Nephron progenitor cell (in vitro differentiated cells): Measurements from ENCODE around the gene PBRM1.

Source experiments
- DNase-seq: peaks from one replicate; pipeline ENCODE4 v3.0.0; 2021
- H3K27ac Mint-ChIP-seq: 2 replicates; pipeline ENCODE4 v1.8.0; 2021; ENCODE audit warnings: mild to moderate bottlenecking, moderate library complexity, mixed read lengths
- H3K27me3 Mint-ChIP-seq: 2 replicates; pipeline ENCODE4 v1.8.0; 2021; ENCODE audit warnings: mild to moderate bottlenecking, low read depth, mixed read lengths; ENCODE audit not compliant: poor library complexity
- H3K36me3 Mint-ChIP-seq: 2 replicates; pipeline ENCODE4 v1.8.0; 2021; ENCODE audit warnings: low read depth, mixed read lengths
- H3K4me1 Mint-ChIP-seq: 2 replicates; pipeline ENCODE4 v1.8.0; 2021; ENCODE audit warnings: mixed read lengths
- H3K4me3 Mint-ChIP-seq: 2 replicates; pipeline ENCODE4 v1.8.0; 2021; ENCODE audit warnings: mild to moderate bottlenecking, moderate library complexity, mixed read lengths
- H3K9me3 Mint-ChIP-seq: 2 replicates; pipeline ENCODE4 v1.8.0; 2021; ENCODE audit warnings: mild to moderate bottlenecking, moderate library complexity, mixed read lengths
- CTCF ChIP-seq: fragments of 200-600 bp; sonication (generic); IDR thresholded peaks from 2 replicates; pipeline ENCODE4 v1.5.0; 2021; ENCODE audit warnings: antibody characterized with exemption

PBRM1 gene

GRCh38 chr3:52695798-52696671, 10.3 kb upstream of the PBRM1 start:
- no peak for TF ChIP-seq CTCF
- peak overlapping the region; percentile 47 for H3K27ac Mint-ChIP-seq
- no peak overlapping the region for H3K4me3 Mint-ChIP-seq
- peaks cover 51% of the 10 kb centered on the region for H3K36me3 Mint-ChIP-seq
- no peaks in the 10 kb centered on the region for H3K27me3 Mint-ChIP-seq
- H3K4me1 Mint-ChIP-seq: no peaks in the 10 kb centered on the region
- H3K9me3 Mint-ChIP-seq: no peaks in the 10 kb centered on the region
- DNase-seq: no peak

GRCh38 chr3:52694528-52695189, 8.9 kb upstream of the PBRM1 start:
- no peaks in the 10 kb centered on the region for H3K4me1 Mint-ChIP-seq
- peak overlapping the region; percentile 46 for H3K27ac Mint-ChIP-seq
- no peak overlapping the region for H3K4me3 Mint-ChIP-seq
- H3K9me3 Mint-ChIP-seq: no peaks in the 10 kb centered on the region
- no peak for DNase-seq
- H3K36me3 Mint-ChIP-seq: peaks cover 64% of the 10 kb centered on the region
- TF ChIP-seq CTCF: no peak
- no peaks in the 10 kb centered on the region for H3K27me3 Mint-ChIP-seq

GRCh38 chr3:52693071-52693470, 7.4 kb upstream of the PBRM1 start:
- H3K27ac Mint-ChIP-seq: peak overlapping the region; percentile 75
- no peak overlapping the region for H3K4me3 Mint-ChIP-seq
- peaks cover 80% of the 10 kb centered on the region for H3K36me3 Mint-ChIP-seq

GRCh38 chr3:52690560-52690959, 4.8 kb upstream of the PBRM1 start:
- H3K4me3 Mint-ChIP-seq: no peak overlapping the region
- TF ChIP-seq CTCF: no peak
- no peaks in the 10 kb centered on the region for H3K27me3 Mint-ChIP-seq
- no peaks in the 10 kb centered on the region for H3K9me3 Mint-ChIP-seq
- peaks cover 29% of the 10 kb centered on the region for H3K4me1 Mint-ChIP-seq
- peaks cover 77% of the 10 kb centered on the region for H3K36me3 Mint-ChIP-seq
- no peak for DNase-seq
- peak overlapping the region; percentile 74 for H3K27ac Mint-ChIP-seq

More at GRCh38 chr3:52693071-52693470, 7.4 kb upstream of the PBRM1 start:
- no peaks in the 10 kb centered on the region for H3K9me3 Mint-ChIP-seq
- H3K27me3 Mint-ChIP-seq: no peaks in the 10 kb centered on the region
- TF ChIP-seq CTCF: no peak
- H3K4me1 Mint-ChIP-seq: peaks cover 9% of the 10 kb centered on the region
- no peak for DNase-seq

GRCh38 chr3:52689151-52689550, 3.4 kb upstream of the PBRM1 start:
- no peak for DNase-seq
- Mint-ChIP-seq H3K27me3 (no peaks in the 10 kb centered on the region), H3K4me1 (peaks cover 37% of the 10 kb centered on the region), H3K27ac (peak overlapping the region; percentile 68), H3K9me3 (no peaks in the 10 kb centered on the region), H3K4me3 (no peak overlapping the region), H3K36me3 (peaks cover 63% of the 10 kb centered on the region)
- TF ChIP-seq CTCF: no peak
